LNCaP clone FGC (cell line): ENCODE results near the gene NAXD.

Source experiments
- DNase-seq: peaks from one replicate; pipeline ENCODE4 v3.0.0-alpha.2; 2011; ENCODE audit warnings: low read depth
- H3K4me3 ChIP-seq: 2 replicates; pipeline ENCODE4 v1.5.1; 2011; ENCODE audit warnings: mild to moderate bottlenecking, low read depth, low read length, control low read depth
- CTCF ChIP-seq: IDR thresholded peaks from 2 replicates; pipeline ENCODE4 v1.5.1; 2012; ENCODE audit warnings: mild to moderate bottlenecking; ENCODE audit not compliant: control insufficient read depth, insufficient read depth; ENCODE audit errors: extremely low read depth

Gene NAXD

DNA sequence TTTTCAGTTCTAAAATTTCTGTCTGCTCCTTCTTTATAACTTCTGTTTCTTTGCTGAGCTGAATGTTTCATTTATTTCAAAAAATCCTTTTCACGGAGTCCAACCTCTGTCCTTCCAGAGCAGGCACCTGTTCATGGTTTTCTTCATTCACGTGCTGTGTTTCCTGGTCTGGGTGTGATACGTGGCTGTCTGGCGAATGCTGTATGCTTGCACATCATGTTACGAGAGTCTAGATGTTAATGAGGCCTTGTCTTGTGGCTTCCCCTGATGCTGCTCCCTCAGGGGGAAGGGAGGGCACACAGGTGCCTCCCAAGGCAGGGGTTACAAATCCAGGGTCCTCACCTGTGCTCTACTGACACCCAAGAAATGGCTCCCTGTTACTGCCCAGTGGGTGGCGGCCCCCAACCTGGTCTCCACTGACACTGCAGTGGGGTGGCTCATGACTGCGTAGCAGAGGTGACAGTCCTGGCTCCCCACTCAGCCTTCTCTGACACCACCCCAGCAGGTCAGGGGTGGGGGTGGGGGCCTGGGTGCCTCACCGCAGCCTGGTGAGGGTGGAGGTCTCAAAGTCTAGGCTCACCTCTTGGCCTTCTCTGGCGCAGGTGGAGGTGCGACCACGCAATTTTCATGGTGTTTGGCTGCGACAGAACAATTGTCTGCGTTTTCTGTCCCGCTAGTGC, 33.7 kb upstream of the NAXD start:
- DNase-seq = no peak
- no peak overlapping the region for H3K4me3 ChIP-seq
- no peak for TF ChIP-seq CTCF

- no peak for DNase-seq
- no peak for TF ChIP-seq CTCF
- H3K4me3 ChIP-seq = no peak overlapping the region
Measured at GRCh38 chr13:110582421-110582954, 32.9 kb upstream of the NAXD start.

GRCh38 chr13:110583178-110583865, 32.0 kb upstream of the NAXD start:
- no peak for TF ChIP-seq CTCF
- H3K4me3 ChIP-seq = no peak overlapping the region
- DNase-seq = no peak

GRCh38 chr13:110589793-110590390, 25.5 kb upstream of the NAXD start:
- no peak overlapping the region for H3K4me3 ChIP-seq
- TF ChIP-seq CTCF = no peak
- no peak for DNase-seq

DNA sequence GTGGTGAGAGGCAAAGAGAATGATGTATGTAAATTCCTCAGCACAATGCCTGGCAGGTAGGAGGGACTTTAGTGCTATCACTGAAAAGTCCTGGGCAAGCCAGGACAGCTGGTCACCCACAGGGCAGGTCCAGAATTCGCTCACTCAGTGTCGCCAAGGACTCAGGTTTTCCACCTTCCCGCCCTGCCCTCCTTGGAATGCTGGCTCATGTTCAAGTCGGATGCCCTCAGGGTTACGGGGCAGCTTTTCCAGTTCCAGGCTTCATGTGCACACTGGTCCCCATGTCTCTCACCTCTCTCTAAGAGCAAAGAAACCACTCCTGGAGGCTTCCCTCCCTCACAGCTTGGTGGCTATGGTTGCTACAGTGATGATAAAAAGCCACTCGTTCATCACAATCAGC, 24.8 kb upstream of the NAXD start:
- TF ChIP-seq CTCF = no peak
- no peak overlapping the region for H3K4me3 ChIP-seq
- DNase-seq = no peak

- no peak for TF ChIP-seq CTCF
- H3K4me3 ChIP-seq = no peak overlapping the region
- no peak for DNase-seq
Measured at GRCh38 chr13:110592665-110593064, 22.7 kb upstream of the NAXD start.
